HG03378 (cell line): ENCODE data around the gene TELO2.
"Not testable (repeated sequence)": the region's sequence is repeated elsewhere in the genome, so short reads cannot be mapped to it uniquely, and the experiment has no call there.

Source experiments
- ATAC-seq: cut with Tn5 transposase; IDR thresholded peaks from one replicate; pipeline ENCODE4 v1.9.1; 2021; ENCODE audit warnings: mild to moderate bottlenecking, moderate library complexity; ENCODE audit not compliant: unreplicated experiment

The TELO2 gene

GRCh38 chr16:1457489-1458245 lies 35.5 kb upstream of the TELO2 start:
- no peak for ATAC-seq

- no peak for ATAC-seq
Observed at GRCh38 chr16:1458336-1458976, 34.7 kb upstream of the TELO2 start.

- no peak for ATAC-seq
Observed at GRCh38 chr16:1458977-1459341, 34.2 kb upstream of the TELO2 start.

DNA sequence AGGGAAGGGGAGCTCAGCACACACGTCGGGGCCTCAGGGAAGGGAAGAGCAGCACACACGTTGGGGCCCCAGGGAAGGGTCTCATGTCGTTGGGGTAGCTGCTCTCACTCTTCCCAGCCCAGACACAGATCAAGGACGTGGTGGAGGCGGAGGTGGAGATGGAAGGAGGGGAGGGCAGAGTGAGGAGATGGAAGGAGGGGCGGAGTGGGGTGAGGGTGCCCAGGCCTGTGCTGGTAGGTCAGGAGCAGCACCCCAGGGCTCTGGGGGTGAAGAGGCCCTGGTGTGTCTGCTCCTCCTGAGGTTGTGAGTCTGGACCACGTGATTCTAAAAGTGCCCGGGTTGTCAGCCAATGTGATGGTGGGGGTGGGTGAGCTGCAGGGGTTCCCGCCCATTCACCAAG lies 33.2 kb upstream of the TELO2 start:
- no peak for ATAC-seq

- ATAC-seq: no peak
Observed at GRCh38 chr16:1460602-1461138, 32.5 kb upstream of the TELO2 start.

DNA sequence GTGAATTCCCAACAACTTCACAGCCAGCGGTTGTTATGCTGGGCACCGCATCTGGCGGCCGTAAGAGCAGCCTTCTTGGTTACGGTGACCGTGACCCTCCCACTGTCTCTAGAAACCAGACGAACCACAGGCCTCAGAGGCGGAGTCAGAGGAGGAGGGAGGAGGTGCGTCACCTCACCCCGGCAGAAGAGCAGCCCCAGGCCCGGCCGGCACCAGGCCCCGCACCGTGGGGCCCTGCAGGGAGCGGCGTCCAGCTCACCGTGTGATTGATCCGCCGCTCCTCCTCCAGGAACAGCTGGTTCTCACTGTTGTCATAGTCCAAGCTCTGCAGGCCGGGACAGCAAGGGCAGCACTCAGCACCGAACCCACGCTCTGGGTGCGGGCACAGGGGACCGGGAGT lies 32.0 kb upstream of the TELO2 start:
- ATAC-seq: no peak

GRCh38 chr16:1464196-1464893 lies 28.8 kb upstream of the TELO2 start:
- ATAC-seq: no peak

DNA sequence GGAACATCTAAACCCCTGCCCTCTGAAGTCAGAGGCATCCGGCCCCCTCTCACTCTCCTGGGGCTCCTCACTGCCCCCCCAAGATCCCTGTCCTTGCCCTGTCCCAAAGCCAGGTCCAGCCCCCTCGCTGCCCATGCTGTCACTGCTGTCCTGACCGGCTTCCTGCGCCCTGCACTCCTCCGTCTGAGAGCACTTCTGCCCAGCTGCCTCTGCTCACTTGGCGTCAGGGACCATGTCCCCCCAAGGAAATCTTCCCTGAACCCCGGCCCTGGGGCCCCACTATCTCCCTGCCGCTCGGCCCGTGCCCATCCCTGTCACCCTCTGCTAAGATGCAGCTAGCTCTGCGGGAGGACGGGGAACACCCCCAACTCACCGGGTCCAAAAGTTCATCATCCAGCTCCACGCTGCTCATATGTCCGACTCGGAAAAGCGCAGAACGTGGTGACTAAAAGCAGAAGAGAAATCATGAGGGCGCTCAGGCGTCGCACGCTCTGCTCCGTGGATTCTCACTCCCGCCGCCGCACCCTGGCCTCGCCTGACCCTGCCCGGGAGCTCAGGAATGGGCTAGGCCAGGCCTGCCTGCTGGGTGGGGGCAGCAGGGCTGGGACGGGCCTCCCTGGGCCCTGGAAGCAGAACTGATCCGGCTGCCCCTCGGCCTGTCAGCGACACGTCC lies 28.1 kb upstream of the TELO2 start:
- no peak for ATAC-seq

GRCh38 chr16:1465567-1465915 lies 27.6 kb upstream of the TELO2 start:
- ATAC-seq: no peak

GRCh38 chr16:1466054-1466453 lies 27.1 kb upstream of the TELO2 start:
- ATAC-seq: no peak

DNA sequence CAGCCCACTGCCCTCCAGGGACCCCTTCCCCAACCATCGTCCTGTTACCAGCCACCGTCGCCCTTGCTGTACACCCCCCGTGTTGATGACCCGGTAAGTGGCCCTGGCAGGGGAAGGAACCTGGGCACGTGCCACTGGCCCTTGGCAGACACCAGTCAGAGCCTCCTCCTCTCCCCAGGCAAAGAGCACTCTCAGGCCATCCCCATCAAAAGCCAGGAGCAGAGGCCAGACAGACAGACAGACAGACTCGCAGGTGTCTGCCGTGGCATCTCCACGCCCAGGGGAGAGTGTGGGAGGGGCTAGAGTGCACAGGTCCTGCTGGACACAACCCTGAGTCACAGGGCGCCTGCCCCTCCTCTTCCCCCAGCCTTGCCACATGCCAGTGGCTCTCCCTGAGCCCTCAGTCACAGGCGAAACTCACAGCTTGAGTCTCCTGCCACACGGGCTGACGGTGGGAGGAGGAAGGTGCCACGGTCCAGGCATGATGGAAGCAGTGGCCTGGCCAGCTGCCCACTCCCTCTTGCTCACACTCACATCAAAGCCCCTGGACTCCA lies 26.1 kb upstream of the TELO2 start:
- no peak for ATAC-seq

GRCh38 chr16:1468426-1468810 lies 24.7 kb upstream of the TELO2 start:
- no peak for ATAC-seq

DNA sequence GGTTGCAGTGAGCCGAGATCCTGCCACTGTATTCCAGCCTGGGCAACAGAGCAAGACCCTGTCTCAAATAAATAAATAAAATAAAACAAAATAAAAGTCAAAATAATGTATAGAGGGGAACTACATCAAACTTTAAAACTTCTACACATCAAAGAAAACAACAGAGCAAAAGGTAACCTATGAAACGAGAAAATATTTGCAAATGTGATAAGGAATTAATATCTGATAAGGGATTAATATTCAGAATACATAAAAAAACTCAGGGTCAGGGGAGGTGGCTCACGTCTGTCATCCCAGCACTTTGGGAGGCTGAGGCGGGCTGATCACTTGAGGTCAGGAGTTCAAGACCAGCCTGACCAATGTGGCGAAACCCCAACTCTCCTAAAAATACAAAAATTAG lies 24.0 kb upstream of the TELO2 start:
- not testable (repeated sequence) for ATAC-seq

- ATAC-seq: no peak
Observed at GRCh38 chr16:1469693-1470201, 23.4 kb upstream of the TELO2 start.

DNA sequence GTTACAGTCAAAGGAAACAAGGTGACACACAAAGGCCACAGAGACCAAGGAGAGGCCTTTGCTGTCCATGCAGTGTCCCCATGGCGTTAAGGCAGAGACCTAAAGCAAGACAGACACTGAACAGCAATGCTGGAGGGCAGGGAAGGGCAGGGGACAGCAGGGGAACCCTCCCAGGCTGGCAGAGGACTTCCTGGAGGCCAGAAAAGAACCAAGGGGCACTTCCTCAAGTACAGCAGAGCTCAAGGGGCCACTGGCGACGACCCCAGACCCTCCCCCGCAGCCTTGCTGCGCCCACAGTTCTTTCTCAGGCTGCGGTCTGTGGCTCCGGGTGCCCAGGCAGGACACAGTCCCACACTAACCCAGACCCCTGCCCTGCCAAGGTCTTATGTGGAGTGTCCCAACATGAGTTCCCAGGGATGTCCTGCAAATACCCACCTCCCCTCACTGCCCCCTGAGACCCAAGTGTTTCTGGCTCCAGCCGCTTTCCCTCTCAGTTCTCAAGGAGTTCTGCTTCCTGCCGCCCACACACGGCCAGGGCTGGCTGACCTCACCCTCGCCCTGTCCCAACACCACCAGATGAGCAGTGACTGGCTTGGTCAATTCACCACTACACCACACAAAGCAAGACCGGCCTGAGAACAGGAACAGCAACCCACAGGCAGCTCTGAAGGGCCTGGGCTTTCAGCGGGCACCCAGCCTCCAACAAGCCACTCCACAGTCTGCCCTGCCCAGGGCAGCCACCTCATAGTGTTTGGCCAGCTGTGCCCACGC lies 22.5 kb upstream of the TELO2 start:
- ATAC-seq: no peak

- no peak for ATAC-seq
Observed at GRCh38 chr16:1471569-1472194, 21.5 kb upstream of the TELO2 start.

DNA sequence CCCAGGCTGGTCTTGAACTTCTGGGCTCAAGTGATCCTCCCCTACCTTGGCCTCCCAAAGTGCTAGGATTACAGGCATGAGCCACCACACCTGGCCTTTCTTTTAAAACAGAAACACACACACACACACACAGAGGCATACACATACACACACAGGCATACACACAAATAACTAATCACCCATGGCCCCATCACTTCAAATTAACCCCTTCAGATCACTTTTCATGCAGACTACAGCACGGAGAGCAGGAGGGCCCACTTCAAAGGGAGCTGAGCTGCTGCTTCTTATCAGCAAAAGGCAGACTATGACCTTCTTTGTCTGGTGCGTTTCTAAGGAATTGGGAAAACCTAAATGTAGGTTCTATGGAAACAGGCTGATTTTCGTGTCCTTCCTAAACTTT lies 20.2 kb upstream of the TELO2 start:
- no peak for ATAC-seq

DNA sequence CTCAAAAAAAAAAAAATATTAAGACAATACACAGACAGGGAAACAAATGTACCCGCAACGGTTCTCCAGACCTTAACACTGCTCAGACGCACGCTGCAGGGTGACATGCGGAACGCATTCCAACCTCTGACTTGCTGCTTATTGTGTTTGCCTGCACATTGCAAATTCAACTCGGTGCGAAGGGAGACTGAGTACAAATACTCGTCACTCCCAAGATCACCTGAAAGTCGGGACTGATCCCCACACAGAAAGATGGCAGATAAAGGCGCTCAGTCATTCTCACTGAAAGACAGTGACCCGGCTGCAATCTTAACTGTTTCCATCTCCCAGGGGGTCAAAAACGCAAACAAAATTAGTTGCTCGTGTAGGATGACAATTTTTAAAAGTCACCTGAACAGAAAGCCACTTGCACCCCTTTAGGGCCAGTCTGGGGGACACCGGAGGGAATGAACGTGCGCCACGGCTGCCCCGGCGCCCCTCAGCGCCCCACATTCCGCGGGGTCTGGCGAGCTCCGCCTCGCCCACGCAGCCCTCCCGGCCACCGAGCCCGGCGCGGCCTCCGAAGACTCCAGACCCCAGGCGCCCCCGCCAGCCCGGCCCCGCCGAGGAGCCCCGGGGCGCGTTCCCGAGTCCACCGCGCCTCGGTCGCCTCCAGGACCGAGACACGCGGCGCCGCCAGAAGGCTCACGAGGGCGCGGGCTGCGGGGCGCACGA lies 18.9 kb upstream of the TELO2 start:
- ATAC-seq: no peak
